GM12865 (cell line): ENCODE results near the gene MLLT3.

Experiments used
- DNase-seq: peaks from one replicate; pipeline ENCODE4 v3.0.0; 2010; ENCODE audit warnings: low read depth
- H3K4me3 ChIP-seq: 2 replicates; pipeline ENCODE4 v1.5.1; 2011; ENCODE audit warnings: mild to moderate bottlenecking, low read depth, low read length, control low read depth
- TF ChIP-seq, protein P1 (sequence below): IDR thresholded peaks from 2 replicates; pipeline ENCODE4 v1.5.1; 2011; ENCODE audit warnings: low read length, control low read depth, low read depth, inconsistent platforms; ENCODE audit not compliant: insufficient read depth; ENCODE audit errors: missing control alignments

Gene MLLT3

DNA sequence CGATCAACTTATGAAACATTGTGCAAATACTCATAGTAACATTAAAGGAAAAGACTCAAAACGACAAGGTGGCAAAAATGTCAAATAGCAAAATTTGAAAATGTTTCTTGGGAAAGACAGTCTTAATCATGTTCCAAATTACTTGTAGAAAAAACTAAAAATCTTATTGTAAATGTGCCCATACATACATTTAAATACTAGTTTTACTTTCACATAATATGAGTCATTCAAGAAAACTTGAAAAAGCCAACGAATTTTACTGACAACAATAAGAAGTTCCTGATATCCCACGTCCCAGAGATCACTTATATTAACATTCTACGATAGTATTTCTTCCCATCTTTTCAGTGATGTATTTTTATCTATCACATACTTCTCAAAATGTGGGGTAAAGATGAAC, 13.7 kb downstream of the MLLT3 start:
- no peak for DNase-seq
- H3K4me3 ChIP-seq = no peak overlapping the region
- TF ChIP-seq, protein P1, sequence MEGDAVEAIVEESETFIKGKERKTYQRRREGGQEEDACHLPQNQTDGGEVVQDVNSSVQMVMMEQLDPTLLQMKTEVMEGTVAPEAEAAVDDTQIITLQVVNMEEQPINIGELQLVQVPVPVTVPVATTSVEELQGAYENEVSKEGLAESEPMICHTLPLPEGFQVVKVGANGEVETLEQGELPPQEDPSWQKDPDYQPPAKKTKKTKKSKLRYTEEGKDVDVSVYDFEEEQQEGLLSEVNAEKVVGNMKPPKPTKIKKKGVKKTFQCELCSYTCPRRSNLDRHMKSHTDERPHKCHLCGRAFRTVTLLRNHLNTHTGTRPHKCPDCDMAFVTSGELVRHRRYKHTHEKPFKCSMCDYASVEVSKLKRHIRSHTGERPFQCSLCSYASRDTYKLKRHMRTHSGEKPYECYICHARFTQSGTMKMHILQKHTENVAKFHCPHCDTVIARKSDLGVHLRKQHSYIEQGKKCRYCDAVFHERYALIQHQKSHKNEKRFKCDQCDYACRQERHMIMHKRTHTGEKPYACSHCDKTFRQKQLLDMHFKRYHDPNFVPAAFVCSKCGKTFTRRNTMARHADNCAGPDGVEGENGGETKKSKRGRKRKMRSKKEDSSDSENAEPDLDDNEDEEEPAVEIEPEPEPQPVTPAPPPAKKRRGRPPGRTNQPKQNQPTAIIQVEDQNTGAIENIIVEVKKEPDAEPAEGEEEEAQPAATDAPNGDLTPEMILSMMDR = no peak

DNA sequence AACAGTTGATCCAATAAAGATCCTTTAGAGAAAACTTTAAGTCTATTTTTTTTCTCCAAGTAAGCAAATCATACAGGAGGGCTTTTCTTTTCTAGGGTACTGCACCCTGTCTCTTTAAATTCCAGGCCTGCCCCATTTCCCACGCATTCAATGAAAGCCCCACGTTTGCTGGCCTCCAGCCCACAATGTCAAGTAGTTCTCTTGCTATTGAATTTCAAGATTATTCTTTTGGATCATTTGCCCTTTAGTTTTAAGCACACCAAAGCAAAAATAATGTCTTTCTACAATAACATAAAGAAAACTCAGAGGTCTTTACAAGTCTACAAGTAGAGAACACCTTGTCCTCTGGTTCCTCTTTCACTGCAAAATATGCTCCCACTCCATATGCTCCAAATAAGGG, 15.6 kb downstream of the MLLT3 start:
- TF ChIP-seq, protein P1 = no peak
- no peak for DNase-seq

DNA sequence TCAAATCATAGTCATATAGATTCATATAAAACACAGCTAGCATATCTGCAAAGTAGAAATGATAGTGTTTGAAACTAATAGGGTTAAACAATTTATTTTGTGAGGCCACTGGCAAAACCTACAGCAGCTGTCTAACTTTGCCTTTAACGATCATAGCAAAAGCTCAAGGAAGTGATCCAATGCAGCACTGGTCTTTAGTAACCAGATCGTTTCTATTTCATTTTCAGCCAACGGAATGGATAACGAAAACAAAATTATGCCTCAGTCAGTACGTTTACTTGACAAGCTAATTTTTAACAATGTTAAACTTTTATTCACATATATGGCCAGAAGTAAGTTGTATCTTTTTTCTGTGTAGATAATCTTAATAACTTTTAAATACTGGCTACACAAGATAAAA, 17.7 kb downstream of the MLLT3 start:
- DNase-seq = peak; percentile 72
- TF ChIP-seq, protein P1 = no peak
- peak overlapping the region; percentile 38 for H3K4me3 ChIP-seq

More for the DNA sequence above, 15.6 kb downstream of the MLLT3 start:
- H3K4me3 ChIP-seq = no peak overlapping the region

DNA sequence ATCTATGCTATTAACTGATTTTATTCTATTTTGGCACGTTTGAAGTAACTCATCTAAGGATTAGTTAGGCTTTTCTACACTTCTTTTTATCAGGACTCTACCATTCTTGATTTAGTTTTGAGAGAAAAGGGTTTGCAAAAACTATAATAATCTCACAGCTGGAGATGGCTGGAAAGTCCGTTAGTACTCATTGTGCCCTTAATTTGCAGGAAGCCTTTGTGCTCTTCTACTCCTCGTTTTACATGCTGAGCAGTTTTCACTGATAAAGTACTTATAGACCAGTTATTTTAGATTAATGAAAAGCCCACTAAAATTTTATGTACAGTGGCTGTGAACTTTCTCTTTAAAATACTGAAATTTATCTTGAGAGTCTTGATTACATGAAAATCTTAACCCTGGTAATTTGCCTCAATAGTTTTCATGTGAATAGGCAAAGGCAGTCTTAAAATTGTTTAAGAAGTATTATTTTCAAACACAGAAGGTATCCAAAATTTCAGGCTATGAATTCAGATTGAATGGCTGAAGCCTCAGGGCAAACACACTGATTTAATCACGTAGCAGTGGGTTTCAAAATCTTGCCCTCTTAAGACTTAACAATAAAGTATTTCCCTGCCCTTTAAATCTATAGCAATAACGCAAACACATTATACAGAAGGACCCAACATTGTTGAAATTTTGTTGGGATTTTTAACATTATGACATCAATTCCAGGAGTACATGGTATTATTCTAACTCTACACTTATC, 18.6 kb downstream of the MLLT3 start:
- no peak overlapping the region for H3K4me3 ChIP-seq
- DNase-seq = no peak
- TF ChIP-seq, protein P1 = no peak

DNA sequence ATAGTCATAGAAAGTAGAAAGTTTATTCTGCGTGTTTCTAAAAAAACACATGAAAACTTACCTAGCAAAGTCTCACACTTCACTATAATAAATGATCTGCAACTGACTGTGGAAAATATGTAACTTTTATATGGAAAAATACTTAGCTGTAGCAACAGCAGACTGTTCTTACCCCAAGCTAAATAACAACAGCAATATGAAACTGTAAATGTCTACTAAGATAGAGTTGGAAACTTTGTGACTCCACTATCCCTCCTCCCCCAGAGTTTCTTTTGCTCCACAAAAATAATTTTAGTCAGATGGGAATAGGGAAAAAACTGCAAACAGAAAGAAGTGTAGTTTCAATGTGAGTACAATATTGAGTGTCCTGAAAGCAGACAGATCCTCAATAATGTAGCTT, 21.0 kb downstream of the MLLT3 start:
- H3K4me3 ChIP-seq = no peak overlapping the region
- TF ChIP-seq, protein P1 = no peak
- no peak for DNase-seq

DNA sequence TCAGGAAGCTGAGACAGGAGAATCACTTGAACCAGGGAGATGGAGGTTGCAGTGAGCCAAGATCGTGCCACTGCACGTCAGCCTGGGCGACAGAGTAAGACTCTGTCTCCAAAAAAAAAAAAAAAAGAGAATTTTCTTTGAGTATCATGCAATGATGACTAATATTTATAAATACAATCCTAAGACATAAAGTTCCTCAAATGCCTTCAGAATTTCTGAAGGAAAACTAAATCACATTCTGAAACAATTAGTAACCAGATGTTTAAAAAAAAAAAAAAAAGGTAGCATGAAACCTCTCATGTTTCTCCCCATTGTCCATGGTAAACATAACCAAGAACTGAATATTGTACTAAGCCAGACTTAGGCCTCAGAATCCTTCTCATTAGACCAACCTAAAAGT, 23.1 kb downstream of the MLLT3 start:
- no peak for DNase-seq
- TF ChIP-seq, protein P1 = no peak

DNA sequence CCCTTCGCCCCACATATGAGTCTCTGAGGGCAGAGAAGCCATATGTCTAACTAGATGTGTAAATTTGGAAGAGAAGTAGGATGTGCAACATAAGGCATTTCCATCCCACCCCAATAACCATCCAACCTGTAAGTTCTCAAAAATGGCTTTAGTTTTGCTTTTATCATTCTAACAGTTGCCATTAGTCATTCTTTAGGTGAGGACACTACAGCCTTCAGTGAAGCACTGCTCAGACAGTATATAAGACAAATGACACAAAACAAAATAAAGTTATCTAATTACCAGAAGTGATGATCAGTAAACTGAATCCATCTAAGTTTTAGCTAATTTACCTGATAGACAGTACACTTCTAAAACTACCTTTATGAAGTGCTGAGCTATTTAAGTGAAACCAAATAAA, 23.9 kb downstream of the MLLT3 start:
- TF ChIP-seq, protein P1 = no peak
- DNase-seq = no peak
- H3K4me3 ChIP-seq = no peak overlapping the region

More for the DNA sequence above, 23.1 kb downstream of the MLLT3 start:
- H3K4me3 ChIP-seq = no peak overlapping the region
